K562 (cell line): ENCODE measurements around the gene WDR83. TPM values are rescaled to one million over a fixed set of nuclear protein-coding genes. Genes with fewer than 3 reads are reported as not detected.

Source experiments
- ATAC-seq: fragments of 200-7000 bp; cut with Tn5 transposase; 3 replicates; pipeline ENCODE4 v1.9.1; 2020; ENCODE audit warnings: moderate library complexity
- BruUV-seq: library from RNA; stranded (reverse); fragments of 400-500 nt; replicated peaks from 2 replicates; lab custom pipeline; 2021; lab: Mats Ljungman, UMichigan
- CTCF ChIA-PET: fragments of 300-600 bp; formaldehyde crosslinking; extraction: SDS; loops from one replicate; lab custom pipeline; 2021; ENCODE audit warnings: low intra/inter-chr PET ratio; lab: Yijun Ruan, JAX
- POLR2A ChIA-PET: fragments of 300-600, 350-650 bp; sonication (Branson Sonifier 250); formaldehyde crosslinking; extraction: SDS; loops from one replicate; lab custom pipeline; 2021; ENCODE audit warnings: antibody characterized with exemption, inconsistent platforms; lab: Yijun Ruan, JAX
- DNase-seq, 4 experiments: peaks; one replicate each; pipeline versions ENCODE4 v3.0.0 to v3.0.0-alpha.2; 2011 to 2018; ENCODE audit warnings: low spot score in 3 of 4, mixed read lengths in 3 of 4; ENCODE audit errors: extremely low read depth in 1 of 4
- FAIRE-seq: peaks from 2 replicates; lab custom pipeline; 2011; peaks lifted over from hg19 to GRCh38; lab: Jason Lieb, UNC
- H2AFZ ChIP-seq: 2 replicates; pipeline ENCODE4 v1.6.0; 2011; ENCODE audit warnings: low read depth, low read length, control low read depth, inconsistent platforms
- H3K27ac ChIP-seq: fragments of 200-600 bp; 3 replicates; pipeline ENCODE4 v1.8.0; 2011; ENCODE audit warnings: low read depth, mild to moderate bottlenecking, control low read depth, inconsistent platforms, low read length, moderate library complexity, mixed read lengths; ENCODE audit errors: extremely low read depth
- H3K27me3 ChIP-seq, 2 experiments: fragments of 300-600 bp in 1 of 2; 2 replicates in 1 of 2; 3 replicates in 1 of 2; pipeline versions ENCODE4 v1.6.0 to v1.8.0; 2011; ENCODE audit warnings: inconsistent platforms in 2 of 2, low read length in 2 of 2, mild to moderate bottlenecking in 1 of 2, mixed read lengths in 1 of 2, moderate library complexity in 1 of 2; ENCODE audit not compliant: control insufficient read depth in 2 of 2, insufficient read depth in 2 of 2
- H3K36me3 ChIP-seq: fragments of 300-600 bp; 3 replicates; pipeline ENCODE4 v1.8.0; 2011; ENCODE audit warnings: mild to moderate bottlenecking, low read length, inconsistent platforms; ENCODE audit not compliant: control insufficient read depth, insufficient read depth
- H3K4me1 ChIP-seq, 2 experiments: fragments of 200-600 bp in 1 of 2; replicated peaks in 1 of 2; 2 replicates in 1 of 2; 3 replicates in 1 of 2; pipeline versions ENCODE4 v1.5.1 to v1.8.0; 2011; ENCODE audit warnings: inconsistent platforms in 2 of 2, low read length in 2 of 2, mild to moderate bottlenecking in 1 of 2, mixed read lengths in 1 of 2, moderate library complexity in 1 of 2; ENCODE audit not compliant: control insufficient read depth in 2 of 2, insufficient read depth in 2 of 2
- H3K4me2 ChIP-seq: 2 replicates; pipeline ENCODE4 v1.6.1; 2011; ENCODE audit warnings: low read length, control low read depth, inconsistent platforms, mixed read lengths; ENCODE audit not compliant: insufficient read depth
- H3K4me3 ChIP-seq: fragments of 200-600 bp; sonication (generic), shearing (Covaris generic); 2 replicates; pipeline ENCODE4 v1.5.1; 2016; ENCODE audit warnings: control low read depth, inconsistent platforms
- H3K79me2 ChIP-seq: fragments of 200-600 bp; 3 replicates; pipeline ENCODE4 v1.8.0; 2011; ENCODE audit warnings: low read length, inconsistent platforms; ENCODE audit not compliant: control insufficient read depth, insufficient read depth
- H3K9ac ChIP-seq, 2 experiments: 2 replicates each; pipeline versions ENCODE4 v1.6.0 to v1.6.1; 2011; ENCODE audit warnings: low read depth in 2 of 2, low read length in 2 of 2, control low read depth in 1 of 2, inconsistent platforms in 1 of 2, mild to moderate bottlenecking in 1 of 2, mixed read lengths in 1 of 2; ENCODE audit not compliant: insufficient read depth in 1 of 2
- H3K9me1 ChIP-seq: one replicate; pipeline ENCODE4 v1.6.0; 2011; ENCODE audit warnings: inconsistent platforms, mild to moderate bottlenecking, low read length, moderate library complexity; ENCODE audit not compliant: control insufficient read depth, insufficient read depth
- H3K9me3 ChIP-seq: replicated peaks from 2 replicates; pipeline ENCODE4 v1.5.1; 2011; ENCODE audit warnings: low read depth, low read length, inconsistent platforms; ENCODE audit not compliant: control insufficient read depth, insufficient read depth
- H4K20me1 ChIP-seq: replicated peaks from 2 replicates; pipeline ENCODE4 v1.6.1; 2011; ENCODE audit warnings: low read length, inconsistent platforms, mixed read lengths; ENCODE audit not compliant: control insufficient read depth, insufficient read depth
- FOSL1 ChIP-seq: fragments of 200-800 bp; sonication (Bioruptor generic); conservative IDR thresholded peaks from 2 replicates; pipeline ENCODE4 v1.6.1; 2016; ENCODE audit warnings: missing genetic modification characterization, missing compliant biosample characterization
- HMG20B ChIP-seq: fragments of 250-450 bp; sonication (Bioruptor Pico); IDR thresholded peaks from 2 replicates; pipeline ENCODE4 v1.5.0; 2021; ENCODE audit warnings: mild to moderate bottlenecking
- KAT7 ChIP-seq: sonication (generic); formaldehyde crosslinking; IDR thresholded peaks from 2 replicates; pipeline ENCODE4 v1.8.0; 2022; ENCODE audit warnings: missing genetic modification reagents, mild to moderate bottlenecking, borderline replicate concordance
- NFYB ChIP-seq: IDR thresholded peaks from 2 replicates; pipeline ENCODE4 v1.6.1; 2011; ENCODE audit warnings: mild to moderate bottlenecking, moderate library complexity; ENCODE audit not compliant: insufficient read length; ENCODE audit errors: extremely low read depth
- POLR2A ChIP-seq: fragments of 450-650 bp; conservative IDR thresholded peaks from 2 replicates; pipeline ENCODE4 v1.6.1; 2016
- PRMT5 ChIP-seq: sonication (generic); formaldehyde crosslinking; IDR thresholded peaks from 2 replicates; pipeline ENCODE4 v1.5.0; 2020; ENCODE audit warnings: missing genetic modification reagents
- RBM15 ChIP-seq: fragments of 200-400 bp; formaldehyde crosslinking; IDR thresholded peaks from 2 replicates; pipeline ENCODE4 v1.6.1; 2018; ENCODE audit warnings: mild to moderate bottlenecking, low read length, moderate library complexity; ENCODE audit not compliant: insufficient read depth
- RFX1 ChIP-seq: fragments of 450-650 bp; IDR thresholded peaks from 2 replicates; pipeline ENCODE4 v1.6.1; 2016; ENCODE audit warnings: mild to moderate bottlenecking, moderate library complexity
- RNF2 ChIP-seq: sonication (generic); IDR thresholded peaks from 2 replicates; pipeline ENCODE4 v1.6.1; 2016
- SRF ChIP-seq, 2 experiments: fragments of 250-450, 450-650 bp in 1 of 2; sonication (Bioruptor Pico) in 1 of 2; sonication (generic) in 1 of 2; formaldehyde crosslinking; IDR thresholded peaks; 2 replicates each; pipeline versions ENCODE4 v1.5.0 to v1.5.1; 2020 to 2022; ENCODE audit warnings: mild to moderate bottlenecking in 1 of 2, missing genetic modification reagents in 1 of 2
- SRSF9 ChIP-seq: fragments of 200-400 bp; formaldehyde crosslinking; IDR thresholded peaks from 2 replicates; pipeline ENCODE4 v1.6.1; 2017; ENCODE audit warnings: low read depth, low read length, borderline replicate concordance
- ZNF217 ChIP-seq: sonication (generic); formaldehyde crosslinking; IDR thresholded peaks from 2 replicates; pipeline ENCODE4 v1.8.0; 2022; ENCODE audit warnings: mild to moderate bottlenecking, missing genetic modification reagents
- ZNF263 ChIP-seq: sonication (generic); formaldehyde crosslinking; IDR thresholded peaks from 2 replicates; pipeline ENCODE4 v1.8.0; 2022; ENCODE audit warnings: mild to moderate bottlenecking, missing genetic modification reagents, borderline replicate concordance
- ZNF431 ChIP-seq: sonication (generic); formaldehyde crosslinking; IDR thresholded peaks from 2 replicates; pipeline ENCODE4 v1.8.0; 2022; ENCODE audit warnings: mild to moderate bottlenecking, missing genetic modification reagents
- ZNF77 ChIP-seq: fragments of 250-450 bp; sonication (Bioruptor Pico); IDR thresholded peaks from 2 replicates; pipeline ENCODE4 v1.5.0; 2020
- WGBS: fragments of 100-300 bp; shearing (Covaris generic); methylation state at CpG from one replicate; pipeline ENCODE4 v1.1.6; 2016; ENCODE audit warnings: low coverage, mixed read lengths; ENCODE audit not compliant: insufficient coverage; ENCODE audit errors: missing lambda C conversion rate; 5-methylcytosine and 5-hydroxymethylcytosine counted together
- in situ Hi-C: fragments of 300-500 bp; cut with MboI; formaldehyde crosslinking; loops from 4 replicates; pipeline ENCODE4 v1.15.0; 2018; ENCODE audit warnings: inconsistent platforms, mixed read lengths
- intact Hi-C: fragments of 100-400 bp; cut with micrococcal nuclease; formaldehyde crosslinking; loops from 2 replicates; pipeline ENCODE4 v1.14.2; 2022
- polyA plus RNA-seq, 8 experiments: library from polyadenylated mRNA; depleted of rRNA in 4 of 8; stranded (reverse) in 5 of 8; unstranded in 3 of 8; fragments of >200 nt; fragmentation: Nextera tagmentation in 2 of 8; fragmentation: Illumina TruSeq in 1 of 8; extraction: Ambion mirVana in 2 of 8; extraction: Trizol in 1 of 8; gene quantifications; 2 replicates each; pipeline versions ENCODE4 v1.2.1 to v1.2.3, GENCODE V29; 2011 to 2014; ENCODE audit warnings: inconsistent platforms in 1 of 8, missing spikeins in 1 of 8
- total RNA-seq, 7 experiments: library from RNA; depleted of rRNA in 6 of 7; stranded (reverse); fragments of >200 nt in 6 of 7; fragmentation: Illumina TruSeq in 2 of 7; extraction: Trizol in 2 of 7; gene quantifications; 2 replicates each; pipeline versions ENCODE4 v1.2.1 to v1.2.3, GENCODE V29; 2011 to 2021; ENCODE audit warnings: low replicate concordance in 1 of 7
- TF ChIP-seq, protein P1 (sequence below): sonication (generic); formaldehyde crosslinking; IDR thresholded peaks from 2 replicates; pipeline ENCODE4 v1.8.0; 2022; ENCODE audit warnings: mild to moderate bottlenecking, missing genetic modification reagents
- TF ChIP-seq, protein P2 (sequence below): fragments of 250-450 bp; sonication (Bioruptor Pico); IDR thresholded peaks from 2 replicates; pipeline ENCODE4 v1.8.0; 2021; ENCODE audit warnings: mild to moderate bottlenecking, moderate library complexity
- TF ChIP-seq, protein P3 (sequence below): sonication (generic); formaldehyde crosslinking; IDR thresholded peaks from 2 replicates; pipeline ENCODE4 v1.8.1; 2022; ENCODE audit warnings: missing genetic modification reagents
- TF ChIP-seq, protein P4 (sequence below): fragments of 200-800 bp; sonication (Bioruptor generic); IDR thresholded peaks from 2 replicates; pipeline ENCODE4 v1.6.1; 2017; ENCODE audit warnings: missing genetic modification characterization, missing compliant biosample characterization
- TF ChIP-seq, protein P5 (sequence below): fragments of 450-650 bp; formaldehyde crosslinking; IDR thresholded peaks from 2 replicates; pipeline ENCODE4 v1.4.0; 2022; ENCODE audit warnings: mild to moderate bottlenecking, moderate library complexity

The WDR83 gene
- total and polyA plus RNA-seq, 9 of the 15 experiments (the other 6 are each of a cell fraction or from before 2014, with no cell fraction given), result 0.52 to 21.3 (median 4.2) TPM

DNA sequence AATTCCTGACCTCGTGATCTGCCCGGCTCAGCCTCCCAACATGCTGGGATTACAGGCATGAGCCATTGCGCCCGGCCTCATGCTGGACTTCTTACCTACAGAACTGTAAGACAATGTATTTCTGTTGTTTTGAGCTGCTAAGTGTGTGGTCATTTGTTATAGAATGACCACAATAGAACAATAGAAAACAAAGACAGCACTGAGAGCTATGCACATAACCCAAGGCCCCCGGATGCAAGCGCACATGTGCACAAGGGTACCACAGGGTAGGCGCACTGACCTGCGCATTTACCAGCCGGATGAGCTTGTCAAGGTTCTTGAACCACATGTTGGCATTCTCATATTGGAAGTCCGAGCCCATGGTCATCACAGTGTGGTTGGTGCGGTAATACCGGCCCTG is 5.6 kb upstream of the WDR83 start:
- no peak for TF ChIP-seq ZNF77
- TF ChIP-seq SRF (CRISPR knock-in tag; IDR thresholded peaks at IDR 0.05), result no peak
- TF ChIP-seq ZNF263 (CRISPR knock-in tag), result no peak
- TF ChIP-seq PRMT5 (CRISPR knock-in tag), result no peak
- TF ChIP-seq, protein P1, sequence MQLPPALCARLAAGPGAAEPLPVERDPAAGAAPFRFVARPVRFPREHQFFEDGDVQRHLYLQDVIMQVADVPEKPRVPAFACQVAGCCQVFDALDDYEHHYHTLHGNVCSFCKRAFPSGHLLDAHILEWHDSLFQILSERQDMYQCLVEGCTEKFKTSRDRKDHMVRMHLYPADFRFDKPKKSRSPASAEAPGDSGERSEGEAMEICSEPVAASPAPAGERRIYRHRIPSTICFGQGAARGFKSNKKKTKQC, result no peak
- TF ChIP-seq, protein P2, sequence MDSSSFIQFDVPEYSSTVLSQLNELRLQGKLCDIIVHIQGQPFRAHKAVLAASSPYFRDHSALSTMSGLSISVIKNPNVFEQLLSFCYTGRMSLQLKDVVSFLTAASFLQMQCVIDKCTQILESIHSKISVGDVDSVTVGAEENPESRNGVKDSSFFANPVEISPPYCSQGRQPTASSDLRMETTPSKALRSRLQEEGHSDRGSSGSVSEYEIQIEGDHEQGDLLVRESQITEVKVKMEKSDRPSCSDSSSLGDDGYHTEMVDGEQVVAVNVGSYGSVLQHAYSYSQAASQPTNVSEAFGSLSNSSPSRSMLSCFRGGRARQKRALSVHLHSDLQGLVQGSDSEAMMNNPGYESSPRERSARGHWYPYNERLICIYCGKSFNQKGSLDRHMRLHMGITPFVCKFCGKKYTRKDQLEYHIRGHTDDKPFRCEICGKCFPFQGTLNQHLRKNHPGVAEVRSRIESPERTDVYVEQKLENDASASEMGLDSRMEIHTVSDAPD, result no peak
- TF ChIP-seq ZNF217, result no peak
- TF ChIP-seq, protein P3, sequence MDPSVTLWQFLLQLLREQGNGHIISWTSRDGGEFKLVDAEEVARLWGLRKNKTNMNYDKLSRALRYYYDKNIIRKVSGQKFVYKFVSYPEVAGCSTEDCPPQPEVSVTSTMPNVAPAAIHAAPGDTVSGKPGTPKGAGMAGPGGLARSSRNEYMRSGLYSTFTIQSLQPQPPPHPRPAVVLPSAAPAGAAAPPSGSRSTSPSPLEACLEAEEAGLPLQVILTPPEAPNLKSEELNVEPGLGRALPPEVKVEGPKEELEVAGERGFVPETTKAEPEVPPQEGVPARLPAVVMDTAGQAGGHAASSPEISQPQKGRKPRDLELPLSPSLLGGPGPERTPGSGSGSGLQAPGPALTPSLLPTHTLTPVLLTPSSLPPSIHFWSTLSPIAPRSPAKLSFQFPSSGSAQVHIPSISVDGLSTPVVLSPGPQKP (CRISPR knock-in tag), result no peak
- TF ChIP-seq, protein P4, sequence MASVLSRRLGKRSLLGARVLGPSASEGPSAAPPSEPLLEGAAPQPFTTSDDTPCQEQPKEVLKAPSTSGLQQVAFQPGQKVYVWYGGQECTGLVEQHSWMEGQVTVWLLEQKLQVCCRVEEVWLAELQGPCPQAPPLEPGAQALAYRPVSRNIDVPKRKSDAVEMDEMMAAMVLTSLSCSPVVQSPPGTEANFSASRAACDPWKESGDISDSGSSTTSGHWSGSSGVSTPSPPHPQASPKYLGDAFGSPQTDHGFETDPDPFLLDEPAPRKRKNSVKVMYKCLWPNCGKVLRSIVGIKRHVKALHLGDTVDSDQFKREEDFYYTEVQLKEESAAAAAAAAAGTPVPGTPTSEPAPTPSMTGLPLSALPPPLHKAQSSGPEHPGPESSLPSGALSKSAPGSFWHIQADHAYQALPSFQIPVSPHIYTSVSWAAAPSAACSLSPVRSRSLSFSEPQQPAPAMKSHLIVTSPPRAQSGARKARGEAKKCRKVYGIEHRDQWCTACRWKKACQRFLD (CRISPR knock-in tag), result no peak
- TF ChIP-seq, protein P5, sequence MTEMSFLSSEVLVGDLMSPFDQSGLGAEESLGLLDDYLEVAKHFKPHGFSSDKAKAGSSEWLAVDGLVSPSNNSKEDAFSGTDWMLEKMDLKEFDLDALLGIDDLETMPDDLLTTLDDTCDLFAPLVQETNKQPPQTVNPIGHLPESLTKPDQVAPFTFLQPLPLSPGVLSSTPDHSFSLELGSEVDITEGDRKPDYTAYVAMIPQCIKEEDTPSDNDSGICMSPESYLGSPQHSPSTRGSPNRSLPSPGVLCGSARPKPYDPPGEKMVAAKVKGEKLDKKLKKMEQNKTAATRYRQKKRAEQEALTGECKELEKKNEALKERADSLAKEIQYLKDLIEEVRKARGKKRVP (CRISPR knock-in tag), result no peak
- TF ChIP-seq RBM15, result no peak
- no peak for TF ChIP-seq SRSF9
- TF ChIP-seq POLR2A, result no peak
- TF ChIP-seq RNF2, result no peak
- TF ChIP-seq KAT7 (CRISPR knock-in tag), result no peak
- no peak for TF ChIP-seq ZNF431
- no peak for TF ChIP-seq NFYB
- no peak for TF ChIP-seq FOSL1
- TF ChIP-seq HMG20B (CRISPR knock-in tag), result no peak
- no peak for TF ChIP-seq RFX1
- CTCF ChIA-PET, result no interaction called here
- POLR2A ChIA-PET, result interaction anchor here (0.5 kb wide), 1 partner anchor 20 kb away, joined by 5 read pairs; no protein-coding TSS in a partner anchor
- Histone ChIP-seq H3K4me2 (no peak overlapping the region), H3K9me3 (0 out of 2 replicates have a peak, but pooled peaks cover 1% of the 10 kb centered on the region), H3K9ac (no peak overlapping the region), H3K4me1 (peaks cover 0 to 17% of the 10 kb centered on the region in 2 experiments; a peak in 3 of 5 replicates), H3K79me2 (peaks cover under 1% of the 10 kb centered on the region; the same call in 1 of the 3 replicates), H3K9me1 (no peaks in the 10 kb centered on the region), H3K27ac (no peak overlapping the region), H4K20me1 (no peaks in the 10 kb centered on the region), H3K4me3 (no peak overlapping the region), H3K27me3 (no peaks in the 10 kb centered on the region), H3K36me3 (peaks cover 36% of the 10 kb centered on the region; the same call in 2 of the 3 replicates), H2AFZ (no peak overlapping the region)
- no TSS peak for BruUV-seq
- WGBS, result 85% methylated on average over 12 of the region's 12 CpGs
- intact Hi-C loops (no loop called here), in situ Hi-C loops (no loop called here)
- no peak for FAIRE-seq
- no peak for ATAC-seq
- DNase-seq, result no peak
